HEK293 (cell line): Measurements from ENCODE around the gene NFKBIB.
A peak's percentile ranks its signal among the peaks of the same experiment; 100 is the strongest.

Experiments
- KLF16 ChIP-seq: fragments of 450-650 bp; formaldehyde crosslinking; IDR thresholded peaks from 2 replicates; pipeline ENCODE4 v1.5.1; 2017; ENCODE audit warnings: missing biosample characterization, missing genetic modification characterization
- SETDB1 ChIP-seq: IDR thresholded peaks from one replicate; pipeline ENCODE4 v1.6.1; 2017; ENCODE audit warnings: mild to moderate bottlenecking, low read length, moderate library complexity, mixed read lengths; ENCODE audit not compliant: insufficient read length
- ZNF112 ChIP-seq: fragments of 450-650 bp; formaldehyde crosslinking; IDR thresholded peaks from 2 replicates; pipeline ENCODE4 v1.5.0; 2017; ENCODE audit warnings: missing biosample characterization, missing genetic modification characterization
- ZNF76 ChIP-seq: fragments of 450-650 bp; formaldehyde crosslinking; IDR thresholded peaks from 2 replicates; pipeline ENCODE4; 2016; ENCODE audit warnings: low read depth, missing biosample characterization, missing genetic modification characterization, borderline replicate concordance
- ZNF843 ChIP-seq: fragments of 450-650 bp; formaldehyde crosslinking; IDR thresholded peaks from 2 replicates; pipeline ENCODE4 v1.5.1; 2016; ENCODE audit warnings: missing biosample characterization, missing genetic modification characterization

DNA sequence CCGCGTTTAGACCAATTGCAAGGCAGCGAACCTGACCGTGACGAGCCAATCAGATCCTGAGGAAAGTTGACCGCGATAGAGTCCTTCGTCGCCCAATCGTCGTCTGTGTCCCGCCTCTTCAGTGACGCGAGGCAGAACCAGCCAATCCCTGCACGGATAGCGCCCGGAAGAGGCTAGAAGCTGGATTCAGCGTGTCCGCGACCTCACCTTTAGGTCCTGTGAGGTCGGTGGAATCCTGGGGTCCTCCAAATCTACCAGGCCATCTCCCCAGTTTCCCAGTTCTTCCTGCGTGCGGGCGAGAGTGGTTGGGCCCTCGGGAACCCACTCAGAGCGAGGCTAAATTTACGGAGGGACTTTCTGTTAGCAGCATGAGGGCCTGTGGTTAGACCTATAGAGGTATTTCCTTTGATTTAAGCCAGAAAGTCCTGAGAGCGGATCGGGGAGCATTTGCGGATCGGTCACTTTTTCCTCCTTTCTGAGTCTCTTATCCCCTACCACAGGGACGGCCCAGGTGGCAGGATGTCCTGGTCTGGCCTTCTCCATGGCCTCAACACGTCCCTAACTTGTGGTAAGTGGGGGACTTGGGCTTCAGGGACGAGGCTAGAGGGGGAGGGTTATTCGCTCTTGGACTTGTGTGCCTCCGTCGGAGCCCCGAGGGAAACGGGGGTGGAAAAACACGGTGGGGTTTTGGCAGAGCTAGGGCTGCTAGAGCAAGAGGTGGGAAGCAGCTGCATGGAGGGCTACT, 31.2 kb downstream of the NFKBIB start, which contains the start of gene MRPS12:
- TF ChIP-seq ZNF843 (no peak), KLF16 (peak; percentile 65; the same call in 1 of the 2 replicates), ZNF112 (no peak), ZNF76 (peak; percentile 15; the same call in 1 of the 2 replicates), SETDB1 (no peak)
